GM20000 (cell line): ENCODE results near the gene BLOC1S3.

Source experiments
- DNase-seq: peaks from one replicate; pipeline ENCODE4 v3.0.0; 2012; ENCODE audit warnings: low spot score
- TF ChIP-seq, protein P1 (sequence below): IDR thresholded peaks from 2 replicates; pipeline ENCODE4 v1.5.1; 2012; ENCODE audit warnings: mild to moderate bottlenecking, control low read depth; ENCODE audit errors: extremely low read depth, missing control alignments

BLOC1S3 gene

DNA sequence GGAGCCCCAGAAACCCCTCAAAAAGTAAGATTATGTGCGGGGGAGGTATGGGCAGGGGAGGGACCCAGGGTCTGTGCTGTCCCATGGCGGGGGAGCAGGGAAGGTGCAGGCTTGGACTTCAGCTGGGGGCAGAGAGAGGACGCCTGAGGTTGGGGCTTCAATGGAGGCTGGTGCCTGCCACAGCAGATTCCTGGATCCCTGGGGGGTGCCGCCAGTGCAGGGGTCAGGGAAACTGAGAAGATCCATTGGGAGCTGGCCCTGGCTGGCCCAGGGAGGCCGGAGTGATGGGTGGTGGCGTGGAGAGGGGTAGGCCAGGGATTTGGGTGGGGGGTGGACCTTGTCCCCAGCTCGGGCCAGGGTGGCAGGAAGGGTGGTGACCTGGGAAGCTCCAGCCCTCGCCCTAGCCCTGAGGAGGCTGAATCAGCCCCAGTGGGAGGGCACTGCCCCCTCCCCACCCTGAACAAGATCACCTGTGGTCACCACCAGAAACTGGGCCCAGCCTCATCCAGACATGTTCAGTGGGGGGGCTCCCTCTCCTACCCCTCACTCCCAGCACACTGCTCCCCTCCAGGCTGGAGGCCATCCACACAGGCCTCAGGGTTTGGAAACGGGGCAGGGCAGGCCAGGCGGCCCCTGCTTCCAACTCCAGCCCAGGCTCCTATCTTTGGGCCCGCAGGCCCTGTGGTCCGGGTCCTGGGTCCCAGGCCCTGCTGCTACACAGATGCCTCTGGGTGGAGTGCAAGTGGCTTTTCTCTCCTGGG, 19.2 kb upstream of the BLOC1S3 start:
- TF ChIP-seq, protein P1, sequence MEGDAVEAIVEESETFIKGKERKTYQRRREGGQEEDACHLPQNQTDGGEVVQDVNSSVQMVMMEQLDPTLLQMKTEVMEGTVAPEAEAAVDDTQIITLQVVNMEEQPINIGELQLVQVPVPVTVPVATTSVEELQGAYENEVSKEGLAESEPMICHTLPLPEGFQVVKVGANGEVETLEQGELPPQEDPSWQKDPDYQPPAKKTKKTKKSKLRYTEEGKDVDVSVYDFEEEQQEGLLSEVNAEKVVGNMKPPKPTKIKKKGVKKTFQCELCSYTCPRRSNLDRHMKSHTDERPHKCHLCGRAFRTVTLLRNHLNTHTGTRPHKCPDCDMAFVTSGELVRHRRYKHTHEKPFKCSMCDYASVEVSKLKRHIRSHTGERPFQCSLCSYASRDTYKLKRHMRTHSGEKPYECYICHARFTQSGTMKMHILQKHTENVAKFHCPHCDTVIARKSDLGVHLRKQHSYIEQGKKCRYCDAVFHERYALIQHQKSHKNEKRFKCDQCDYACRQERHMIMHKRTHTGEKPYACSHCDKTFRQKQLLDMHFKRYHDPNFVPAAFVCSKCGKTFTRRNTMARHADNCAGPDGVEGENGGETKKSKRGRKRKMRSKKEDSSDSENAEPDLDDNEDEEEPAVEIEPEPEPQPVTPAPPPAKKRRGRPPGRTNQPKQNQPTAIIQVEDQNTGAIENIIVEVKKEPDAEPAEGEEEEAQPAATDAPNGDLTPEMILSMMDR = no peak
- no peak for DNase-seq

- TF ChIP-seq, protein P1 = no peak
- no peak for DNase-seq
Observed at GRCh38 chr19:45159971-45160324, 18.6 kb upstream of the BLOC1S3 start.

GRCh38 chr19:45160870-45161737, 17.5 kb upstream of the BLOC1S3 start, which contains the start of gene NKPD1:
Gene NKPD1, minus strand, starts transcription at chr19:45160982. Its CDS starts 832 bp downstream, at chr19:45160150.
- DNase-seq = no peak
- TF ChIP-seq, protein P1 = no peak

GRCh38 chr19:45161738-45162607, 16.6 kb upstream of the BLOC1S3 start:
- TF ChIP-seq, protein P1 = no peak

DNA sequence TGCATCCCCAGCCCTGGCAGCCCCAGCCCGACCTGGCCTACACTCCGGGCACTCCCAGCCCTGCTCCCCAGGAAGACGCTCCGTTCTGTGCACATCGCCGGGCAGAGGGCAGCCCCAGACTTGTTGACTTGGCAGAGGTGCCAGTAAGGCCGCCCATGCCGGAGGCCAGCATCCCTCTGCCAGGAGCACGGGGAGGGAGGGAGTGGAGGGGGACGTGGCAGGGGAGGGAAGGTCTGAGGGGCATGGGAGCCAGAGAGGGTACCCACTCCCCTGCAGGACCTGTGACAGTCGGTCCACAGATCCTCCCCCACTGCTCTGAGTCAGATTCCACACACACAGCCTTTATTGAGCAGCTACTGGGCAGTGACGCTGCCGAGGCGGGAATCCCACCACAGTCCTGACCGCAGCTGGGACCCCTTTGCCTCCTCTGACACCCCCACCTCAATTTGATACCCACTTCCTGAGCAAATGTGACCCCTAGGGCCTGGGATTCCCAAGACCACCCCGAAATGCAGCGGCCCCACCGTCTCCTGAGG, 15.9 kb upstream of the BLOC1S3 start:
- TF ChIP-seq, protein P1 = no peak
- DNase-seq = no peak

More at GRCh38 chr19:45161738-45162607, 16.6 kb upstream of the BLOC1S3 start:
- no peak for DNase-seq

GRCh38 chr19:45163156-45163555, 15.4 kb upstream of the BLOC1S3 start:
- no peak for DNase-seq
- TF ChIP-seq, protein P1 = no peak
